Endodermal cell (in vitro differentiated cells): ENCODE data around the gene PRKCB. TPM values are rescaled to one million over a fixed set of nuclear protein-coding genes. Genes with fewer than 3 reads are reported as not detected.
A peak's percentile ranks its signal among the peaks of the same experiment; 100 is the strongest.

Experiments
- DNase-seq: peaks from one replicate; pipeline ENCODE4 v3.0.0-alpha.2; 2017
- H3K27ac ChIP-seq: 2 replicates; pipeline ENCODE4 v1.5.1; 2013; ENCODE audit warnings: mild to moderate bottlenecking, low read depth, low read length, moderate library complexity
- H3K27me3 ChIP-seq: 2 replicates; pipeline ENCODE4 v1.6.1; 2013; ENCODE audit warnings: mild to moderate bottlenecking, low read length, moderate library complexity; ENCODE audit not compliant: insufficient read depth, control insufficient read depth, poor library complexity, severe bottlenecking
- H3K36me3 ChIP-seq: 2 replicates; pipeline ENCODE4 v1.7.0; 2013; ENCODE audit warnings: mild to moderate bottlenecking, low read length, moderate library complexity; ENCODE audit not compliant: control insufficient read depth, insufficient read depth
- H3K4me1 ChIP-seq: one replicate; pipeline ENCODE4 v1.7.0; 2013; ENCODE audit warnings: low read length; ENCODE audit not compliant: control insufficient read depth, insufficient read depth
- H3K4me3 ChIP-seq: 2 replicates; pipeline ENCODE4 v1.5.1; 2013; ENCODE audit warnings: mild to moderate bottlenecking, low read length, moderate library complexity
- H3K9ac ChIP-seq: 2 replicates; pipeline ENCODE4 v1.6.1; 2013; ENCODE audit warnings: mild to moderate bottlenecking, low read length, moderate library complexity; ENCODE audit not compliant: poor library complexity, severe bottlenecking; ENCODE audit errors: extremely low read depth
- H3K9me3 ChIP-seq: 2 replicates; pipeline ENCODE4 v1.6.1; 2013; ENCODE audit warnings: mild to moderate bottlenecking, low read length, moderate library complexity; ENCODE audit not compliant: control insufficient read depth
- H3K27ac Mint-ChIP-seq: 2 replicates; pipeline ENCODE4 v1.8.0; 2020; ENCODE audit warnings: mixed read lengths
- H3K27me3 Mint-ChIP-seq: 2 replicates; pipeline ENCODE4 v1.8.0; 2021; ENCODE audit warnings: mild to moderate bottlenecking, mixed read lengths; ENCODE audit not compliant: insufficient read depth
- H3K36me3 Mint-ChIP-seq: 2 replicates; pipeline ENCODE4 v1.8.0; 2020; ENCODE audit warnings: low read depth, mixed read lengths
- H3K4me1 Mint-ChIP-seq: 2 replicates; pipeline ENCODE4 v1.8.0; 2020; ENCODE audit warnings: mixed read lengths
- H3K4me3 Mint-ChIP-seq: 2 replicates; pipeline ENCODE4 v1.8.0; 2020; ENCODE audit warnings: mild to moderate bottlenecking, moderate library complexity, mixed read lengths
- H3K9me3 Mint-ChIP-seq: 2 replicates; pipeline ENCODE4 v1.8.0; 2020; ENCODE audit warnings: mild to moderate bottlenecking, mixed read lengths
- WGBS, 2 experiments: methylation state at CpG; one replicate each; pipeline versions ENCODE4 v1.1.5 to v1.1.7; 2013; ENCODE audit warnings: missing lambda C conversion rate in 2 of 2, mixed read lengths in 1 of 2; ENCODE audit not compliant: insufficient coverage in 1 of 2, insufficient read length in 1 of 2; 5-methylcytosine and 5-hydroxymethylcytosine counted together
- total RNA-seq, 2 donors: library from RNA; stranded (reverse); fragmentation: NEBNext Ultra II Directional in 1 of 2; extraction: Animal tissue kit (Norgen Biotek cat#: 25700) in 1 of 2; gene quantifications; 2 replicates in 1 of 2; 3 replicates in 1 of 2; pipeline ENCODE4 v1.2.1, GENCODE V29; 2021
- TF ChIP-seq, protein P1 (sequence below): fragments of 200-600 bp; sonication (generic); conservative IDR thresholded peaks from 2 replicates; pipeline ENCODE4 v1.5.0; 2021; ENCODE audit warnings: antibody characterized with exemption, mild to moderate bottlenecking

PRKCB gene
- total RNA-seq, 2 donors from 2014 or later = 0.38 to 1.1 TPM

- DNase-seq = no peak
- 70% methylated on average over 4 of the region's 4 CpGs; no CpG with 5 or more reads in 1 of the 2 experiments for WGBS, 2 experiments
- Mint-ChIP-seq H3K4me3 (no peak overlapping the region), H3K27ac (no peak overlapping the region), H3K36me3 (no peaks in the 10 kb centered on the region), H3K27me3 (peaks cover 55% of the 10 kb centered on the region), H3K4me1 (no peaks in the 10 kb centered on the region), H3K9me3 (peaks cover 4% of the 10 kb centered on the region)
- H3K9ac ChIP-seq = no peak overlapping the region
- no peaks in the 10 kb centered on the region for H3K36me3 ChIP-seq
- TF ChIP-seq, protein P1, sequence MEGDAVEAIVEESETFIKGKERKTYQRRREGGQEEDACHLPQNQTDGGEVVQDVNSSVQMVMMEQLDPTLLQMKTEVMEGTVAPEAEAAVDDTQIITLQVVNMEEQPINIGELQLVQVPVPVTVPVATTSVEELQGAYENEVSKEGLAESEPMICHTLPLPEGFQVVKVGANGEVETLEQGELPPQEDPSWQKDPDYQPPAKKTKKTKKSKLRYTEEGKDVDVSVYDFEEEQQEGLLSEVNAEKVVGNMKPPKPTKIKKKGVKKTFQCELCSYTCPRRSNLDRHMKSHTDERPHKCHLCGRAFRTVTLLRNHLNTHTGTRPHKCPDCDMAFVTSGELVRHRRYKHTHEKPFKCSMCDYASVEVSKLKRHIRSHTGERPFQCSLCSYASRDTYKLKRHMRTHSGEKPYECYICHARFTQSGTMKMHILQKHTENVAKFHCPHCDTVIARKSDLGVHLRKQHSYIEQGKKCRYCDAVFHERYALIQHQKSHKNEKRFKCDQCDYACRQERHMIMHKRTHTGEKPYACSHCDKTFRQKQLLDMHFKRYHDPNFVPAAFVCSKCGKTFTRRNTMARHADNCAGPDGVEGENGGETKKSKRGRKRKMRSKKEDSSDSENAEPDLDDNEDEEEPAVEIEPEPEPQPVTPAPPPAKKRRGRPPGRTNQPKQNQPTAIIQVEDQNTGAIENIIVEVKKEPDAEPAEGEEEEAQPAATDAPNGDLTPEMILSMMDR = no peak
- no peak overlapping the region for H3K27ac ChIP-seq
- H3K4me1 ChIP-seq = no peaks in the 10 kb centered on the region
- H3K27me3 ChIP-seq = peaks cover 12% of the 10 kb centered on the region
- H3K4me3 ChIP-seq = no peak overlapping the region
- H3K9me3 ChIP-seq = no peaks in the 10 kb centered on the region
Measured at GRCh38 chr16:23821467-23821866, 14.3 kb upstream of the PRKCB start.

DNA sequence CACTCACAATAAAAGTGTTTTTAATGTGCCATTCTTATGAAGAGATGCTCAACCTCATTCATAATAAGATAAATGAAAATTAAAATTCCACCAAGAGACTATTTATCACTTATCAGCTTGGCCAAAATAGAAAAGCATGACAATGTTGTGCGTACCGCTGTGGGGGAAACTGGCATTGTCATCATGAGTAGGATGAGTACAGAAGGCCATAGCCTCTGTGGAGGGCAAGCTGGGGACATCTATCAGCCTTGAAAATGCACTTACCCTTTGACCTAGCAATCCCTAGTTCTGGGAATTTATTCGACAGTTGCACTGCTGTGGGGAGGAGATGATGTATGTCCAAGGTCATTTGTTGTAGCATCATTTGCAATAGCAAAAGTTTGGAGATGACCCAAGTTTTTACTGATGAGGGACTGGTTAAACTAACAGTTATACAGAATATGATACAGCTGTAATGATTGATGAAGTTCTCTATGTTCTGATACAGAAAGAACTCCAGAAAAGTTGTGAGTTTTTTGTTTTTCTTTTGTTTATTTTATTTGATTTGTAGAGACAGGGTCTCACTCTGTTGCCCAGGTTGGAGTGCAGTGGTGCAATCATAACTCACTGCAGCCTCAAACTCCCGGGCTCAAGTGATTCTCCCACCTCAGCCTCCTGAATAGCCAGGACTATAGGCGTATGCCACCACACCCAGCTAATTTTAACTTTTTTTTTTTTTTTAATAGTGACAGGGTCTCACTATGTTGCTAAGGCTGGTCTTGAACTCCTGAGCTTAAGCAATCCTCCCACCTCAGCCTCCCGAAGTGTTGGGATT, 13.7 kb upstream of the PRKCB start:
- H3K27ac ChIP-seq = no peak overlapping the region
- H3K27me3 Mint-ChIP-seq = peaks cover 56% of the 10 kb centered on the region
- H3K4me3 Mint-ChIP-seq = no peak overlapping the region
- H3K27me3 ChIP-seq = peaks cover 18% of the 10 kb centered on the region
- no peaks in the 10 kb centered on the region for H3K36me3 ChIP-seq
- TF ChIP-seq, protein P1 = no peak
- H3K4me1 Mint-ChIP-seq = no peaks in the 10 kb centered on the region
- no peaks in the 10 kb centered on the region for H3K4me1 ChIP-seq
- no peak overlapping the region for H3K4me3 ChIP-seq
- H3K36me3 Mint-ChIP-seq = no peaks in the 10 kb centered on the region
- H3K9me3 Mint-ChIP-seq = peaks cover 4% of the 10 kb centered on the region
- H3K27ac Mint-ChIP-seq = no peak overlapping the region
- 92% methylated on average over 2 to 6 of the region's 6 CpGs for WGBS, 2 experiments
- DNase-seq = no peak
- H3K9ac ChIP-seq = no peak overlapping the region
- no peaks in the 10 kb centered on the region for H3K9me3 ChIP-seq

DNA sequence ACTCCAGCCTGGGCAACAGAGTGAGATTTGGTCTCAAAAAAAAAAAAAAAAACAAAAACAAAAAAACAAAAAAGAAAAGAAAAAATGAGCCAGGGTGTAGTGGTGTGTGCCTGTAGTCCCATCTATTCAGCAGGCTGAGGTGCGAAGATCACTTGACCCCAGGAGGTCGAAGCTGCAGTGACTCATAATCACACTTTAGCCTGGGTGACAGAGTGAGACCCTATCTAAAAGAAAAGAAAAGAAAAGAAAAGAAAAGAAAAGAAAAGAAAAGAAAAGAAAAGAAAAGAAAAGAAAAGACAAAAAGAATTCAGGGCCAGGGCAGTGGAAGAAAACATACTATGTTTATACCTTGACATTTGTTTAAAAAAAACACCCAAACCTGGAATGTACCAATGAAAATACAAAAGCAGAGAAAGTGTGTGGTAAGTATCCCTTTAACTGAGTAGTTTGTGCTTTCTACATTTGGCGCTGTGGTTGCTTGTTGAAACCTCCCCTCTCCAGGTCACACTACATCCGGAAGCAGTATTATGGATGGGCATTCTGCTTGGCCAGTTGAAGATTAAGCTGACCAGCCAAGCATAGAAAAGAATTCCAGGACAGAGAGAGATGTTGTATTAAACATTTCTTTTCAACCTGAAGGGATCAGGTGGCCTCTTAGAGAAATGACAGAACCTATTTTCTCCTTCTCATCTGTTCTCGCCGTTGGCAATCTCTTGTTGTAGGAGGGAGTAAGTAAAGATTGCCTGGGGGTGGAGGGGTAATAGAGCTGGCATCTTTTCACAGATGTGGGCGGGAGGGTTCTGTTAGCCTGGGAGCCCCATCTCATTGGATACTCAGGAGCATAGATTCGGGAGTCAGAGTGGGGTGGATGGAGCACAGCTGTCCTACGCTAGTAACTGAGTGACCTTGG, 12.1 kb upstream of the PRKCB start:
- H3K36me3 Mint-ChIP-seq = no peaks in the 10 kb centered on the region
- Histone ChIP-seq H3K27me3 (peaks cover 12% of the 10 kb centered on the region), H3K4me3 (no peak overlapping the region), H3K27ac (no peak overlapping the region), H3K9ac (no peak overlapping the region), H3K4me1 (no peaks in the 10 kb centered on the region), H3K36me3 (no peaks in the 10 kb centered on the region), H3K9me3 (no peaks in the 10 kb centered on the region)
- H3K4me1 Mint-ChIP-seq = no peaks in the 10 kb centered on the region
- H3K27ac Mint-ChIP-seq = no peak overlapping the region
- peaks cover 58% of the 10 kb centered on the region for H3K27me3 Mint-ChIP-seq
- WGBS, 2 experiments = 71 to 73% methylated on average over 1 to 9 of the region's 9 CpGs
- H3K9me3 Mint-ChIP-seq = peaks cover 6% of the 10 kb centered on the region
- no peak overlapping the region for H3K4me3 Mint-ChIP-seq
- TF ChIP-seq, protein P1 = no peak
- peak; percentile 59 for DNase-seq
